Uterus (tissue), 2 donors: ENCODE data around the gene STAU1.

Experiments used
- POLR2A ChIP-seq, 2 donors: fragments of 450-650 bp; IDR thresholded peaks; one replicate each; pipeline ENCODE4 v1.6.1; 2016; ENCODE audit warnings: antibody characterized with exemption in 2 of 2, mild to moderate bottlenecking in 1 of 2, moderate library complexity in 1 of 2
- TF ChIP-seq, protein P1 (sequence below), 4 experiments: fragments of 200-600 bp in 2 of 4; fragments of 450-650 bp in 2 of 4; sonication (generic) in 2 of 4; IDR thresholded peaks; one replicate each; pipeline ENCODE4 v1.5.1; 2016 to 2019; ENCODE audit warnings: antibody characterized with exemption in 4 of 4, mild to moderate bottlenecking in 2 of 4, moderate library complexity in 1 of 4

DNA sequence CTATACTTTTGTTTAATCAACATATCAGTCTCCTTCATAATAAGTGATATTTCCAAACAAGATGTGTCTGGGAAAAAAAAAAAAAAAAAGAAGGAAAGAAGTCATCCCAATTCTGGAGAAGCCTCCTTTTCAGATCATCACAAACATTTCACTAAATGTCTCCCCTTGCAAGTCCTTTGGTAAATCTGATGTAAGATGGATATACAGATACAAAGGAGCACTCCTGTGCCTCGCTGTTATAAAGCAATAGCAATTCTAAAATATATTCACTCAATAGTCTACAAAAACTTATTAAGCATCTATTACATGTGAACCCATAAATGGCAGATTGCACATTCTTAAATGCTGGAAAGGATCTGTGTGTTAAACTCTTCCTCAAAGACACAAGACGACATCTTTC is 17.4 kb downstream of the STAU1 start:
- TF ChIP-seq, protein P1, sequence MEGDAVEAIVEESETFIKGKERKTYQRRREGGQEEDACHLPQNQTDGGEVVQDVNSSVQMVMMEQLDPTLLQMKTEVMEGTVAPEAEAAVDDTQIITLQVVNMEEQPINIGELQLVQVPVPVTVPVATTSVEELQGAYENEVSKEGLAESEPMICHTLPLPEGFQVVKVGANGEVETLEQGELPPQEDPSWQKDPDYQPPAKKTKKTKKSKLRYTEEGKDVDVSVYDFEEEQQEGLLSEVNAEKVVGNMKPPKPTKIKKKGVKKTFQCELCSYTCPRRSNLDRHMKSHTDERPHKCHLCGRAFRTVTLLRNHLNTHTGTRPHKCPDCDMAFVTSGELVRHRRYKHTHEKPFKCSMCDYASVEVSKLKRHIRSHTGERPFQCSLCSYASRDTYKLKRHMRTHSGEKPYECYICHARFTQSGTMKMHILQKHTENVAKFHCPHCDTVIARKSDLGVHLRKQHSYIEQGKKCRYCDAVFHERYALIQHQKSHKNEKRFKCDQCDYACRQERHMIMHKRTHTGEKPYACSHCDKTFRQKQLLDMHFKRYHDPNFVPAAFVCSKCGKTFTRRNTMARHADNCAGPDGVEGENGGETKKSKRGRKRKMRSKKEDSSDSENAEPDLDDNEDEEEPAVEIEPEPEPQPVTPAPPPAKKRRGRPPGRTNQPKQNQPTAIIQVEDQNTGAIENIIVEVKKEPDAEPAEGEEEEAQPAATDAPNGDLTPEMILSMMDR (IDR thresholded peaks at IDR 0.05) = no peak
- TF ChIP-seq POLR2A (IDR thresholded peaks at IDR 0.05) = no peak
